AG09309 (cell line): ENCODE data around the gene TSPAN6.

Source experiments
- DNase-seq: peaks from one replicate; pipeline ENCODE4 v3.0.0-alpha.2; 2010; ENCODE audit warnings: low read depth
- H3K4me3 ChIP-seq: 2 replicates; pipeline ENCODE4 v1.5.1; 2011; ENCODE audit warnings: mild to moderate bottlenecking, low read depth, low read length, moderate library complexity; ENCODE audit not compliant: control insufficient read depth
- TF ChIP-seq, protein P1 (sequence below): IDR thresholded peaks from 2 replicates; pipeline ENCODE4 v1.5.1; 2011; ENCODE audit warnings: mild to moderate bottlenecking, low read depth, low read length, inconsistent platforms; ENCODE audit not compliant: insufficient read depth, control insufficient read depth; ENCODE audit errors: missing control alignments

Gene TSPAN6

DNA sequence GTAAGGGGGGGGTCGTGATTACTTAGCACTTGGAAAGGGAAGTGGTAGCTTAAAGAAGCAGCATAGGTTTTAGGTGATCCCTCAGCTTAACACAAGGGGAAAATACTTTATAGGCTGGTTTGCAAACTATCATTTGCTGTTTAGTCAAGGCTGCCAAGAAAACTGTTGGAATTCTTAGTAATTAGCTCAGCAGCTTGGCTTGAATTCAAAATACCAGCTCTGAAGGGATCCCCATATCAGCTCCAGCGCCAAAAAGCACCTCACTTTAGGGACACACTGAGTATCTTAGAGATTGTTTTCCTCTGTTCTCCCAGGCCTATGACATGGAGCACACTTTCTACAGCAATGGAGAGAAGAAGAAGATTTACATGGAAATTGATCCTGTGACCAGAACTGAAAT is 43.0 kb downstream of the TSPAN6 start:
- no peak for DNase-seq
- no peak overlapping the region for H3K4me3 ChIP-seq
- TF ChIP-seq, protein P1, sequence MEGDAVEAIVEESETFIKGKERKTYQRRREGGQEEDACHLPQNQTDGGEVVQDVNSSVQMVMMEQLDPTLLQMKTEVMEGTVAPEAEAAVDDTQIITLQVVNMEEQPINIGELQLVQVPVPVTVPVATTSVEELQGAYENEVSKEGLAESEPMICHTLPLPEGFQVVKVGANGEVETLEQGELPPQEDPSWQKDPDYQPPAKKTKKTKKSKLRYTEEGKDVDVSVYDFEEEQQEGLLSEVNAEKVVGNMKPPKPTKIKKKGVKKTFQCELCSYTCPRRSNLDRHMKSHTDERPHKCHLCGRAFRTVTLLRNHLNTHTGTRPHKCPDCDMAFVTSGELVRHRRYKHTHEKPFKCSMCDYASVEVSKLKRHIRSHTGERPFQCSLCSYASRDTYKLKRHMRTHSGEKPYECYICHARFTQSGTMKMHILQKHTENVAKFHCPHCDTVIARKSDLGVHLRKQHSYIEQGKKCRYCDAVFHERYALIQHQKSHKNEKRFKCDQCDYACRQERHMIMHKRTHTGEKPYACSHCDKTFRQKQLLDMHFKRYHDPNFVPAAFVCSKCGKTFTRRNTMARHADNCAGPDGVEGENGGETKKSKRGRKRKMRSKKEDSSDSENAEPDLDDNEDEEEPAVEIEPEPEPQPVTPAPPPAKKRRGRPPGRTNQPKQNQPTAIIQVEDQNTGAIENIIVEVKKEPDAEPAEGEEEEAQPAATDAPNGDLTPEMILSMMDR, result no peak

DNA sequence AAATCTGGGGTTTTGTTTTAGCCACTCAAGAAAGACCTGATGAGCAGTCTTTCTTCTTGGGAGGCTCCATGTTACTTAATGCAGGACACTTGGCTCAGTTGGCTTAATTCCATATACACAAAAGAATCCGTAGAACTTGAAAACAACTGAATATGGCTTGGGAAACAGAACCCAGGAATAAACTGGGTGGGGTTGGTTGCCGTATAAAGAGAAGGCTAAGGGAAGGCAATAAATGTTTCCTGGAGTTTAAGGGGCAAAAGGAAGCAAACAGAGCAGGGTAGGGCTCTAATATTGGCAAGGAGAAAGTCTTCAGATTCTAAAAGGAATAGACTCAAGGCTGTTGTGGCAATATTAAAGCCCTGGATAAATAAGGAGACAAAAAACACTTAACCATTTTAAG is 43.5 kb downstream of the TSPAN6 start:
- no peak overlapping the region for H3K4me3 ChIP-seq
- DNase-seq, result no peak
- TF ChIP-seq, protein P1, result no peak

DNA sequence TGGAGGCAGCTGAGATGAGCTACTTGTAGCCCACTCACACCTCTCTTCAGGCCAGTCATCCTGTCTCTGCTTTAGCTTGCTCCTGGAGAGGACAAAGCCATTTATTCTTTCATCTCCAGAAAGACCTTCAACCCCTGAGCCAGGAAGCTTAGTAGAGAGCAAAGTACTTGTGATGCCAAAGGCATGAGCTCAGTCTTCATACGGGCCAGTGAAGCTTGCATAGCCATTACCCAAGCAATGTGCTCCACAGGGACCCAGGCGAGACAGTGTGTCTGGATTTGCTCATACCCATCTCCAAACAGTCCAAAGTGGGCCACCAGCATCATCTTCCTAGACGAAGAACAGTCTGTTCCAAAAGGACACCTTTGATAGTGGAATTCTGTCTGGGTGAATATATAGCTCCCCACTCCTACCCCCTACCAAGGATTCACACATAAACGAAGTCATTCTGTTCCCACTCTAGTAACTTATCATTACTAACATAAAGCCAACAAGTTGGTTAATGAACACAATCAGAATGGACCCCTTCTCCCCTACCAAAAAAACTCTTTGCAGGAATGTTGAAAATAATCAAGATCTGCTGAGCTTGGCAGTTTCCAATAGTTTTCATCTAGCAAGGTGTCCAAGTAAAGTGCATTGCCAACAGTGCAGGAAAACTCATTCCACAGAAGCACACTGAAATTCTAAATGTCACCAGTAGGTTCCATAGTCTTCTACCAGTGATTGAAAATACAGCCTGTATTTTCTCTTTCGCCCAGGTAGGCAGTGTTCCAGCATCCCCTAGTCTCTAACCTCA is 45.2 kb downstream of the TSPAN6 start:
- no peak for DNase-seq
- TF ChIP-seq, protein P1, result no peak
- H3K4me3 ChIP-seq, result no peak overlapping the region

DNA sequence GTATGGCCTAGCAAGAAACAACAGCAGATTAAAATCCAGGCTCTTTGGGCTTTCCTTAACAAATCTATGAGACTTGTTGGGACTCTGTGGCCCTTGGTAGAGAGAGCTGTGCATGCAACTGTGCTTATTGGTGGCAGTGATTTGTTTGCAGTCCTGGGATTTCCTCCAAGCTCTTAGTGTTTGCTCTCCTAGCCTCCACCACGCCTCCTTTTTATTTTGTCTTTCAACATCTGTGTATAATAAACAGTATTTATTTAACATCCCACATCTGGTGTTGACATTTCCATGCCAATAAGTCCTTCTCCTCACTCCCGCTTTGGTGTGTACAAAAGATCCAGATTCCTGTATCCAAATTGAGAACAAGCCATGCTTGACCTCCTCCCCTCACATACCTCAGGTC is 48.7 kb downstream of the TSPAN6 start:
- TF ChIP-seq, protein P1, result no peak
- DNase-seq, result no peak
- H3K4me3 ChIP-seq, result no peak overlapping the region

DNA sequence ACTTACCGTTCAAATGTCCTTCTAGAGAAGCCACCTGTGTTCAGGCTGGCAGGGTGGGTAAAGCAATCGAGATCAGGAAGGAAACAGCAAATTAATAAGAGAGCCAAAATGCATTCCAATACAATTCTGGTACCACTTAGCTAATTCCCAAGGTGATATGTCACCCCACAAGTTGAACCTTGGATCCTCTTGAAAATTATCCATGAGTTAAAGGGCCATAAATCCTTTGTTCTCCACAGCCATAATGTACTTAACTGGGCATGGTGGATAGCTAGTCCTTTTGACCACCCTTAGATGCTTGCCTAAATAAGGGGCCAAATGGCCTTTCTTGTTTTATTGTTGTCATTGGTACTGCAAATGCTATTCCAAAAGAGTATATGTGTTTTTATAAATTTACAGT is 49.9 kb downstream of the TSPAN6 start:
- TF ChIP-seq, protein P1, result no peak
- no peak for DNase-seq
- H3K4me3 ChIP-seq, result no peak overlapping the region

DNA sequence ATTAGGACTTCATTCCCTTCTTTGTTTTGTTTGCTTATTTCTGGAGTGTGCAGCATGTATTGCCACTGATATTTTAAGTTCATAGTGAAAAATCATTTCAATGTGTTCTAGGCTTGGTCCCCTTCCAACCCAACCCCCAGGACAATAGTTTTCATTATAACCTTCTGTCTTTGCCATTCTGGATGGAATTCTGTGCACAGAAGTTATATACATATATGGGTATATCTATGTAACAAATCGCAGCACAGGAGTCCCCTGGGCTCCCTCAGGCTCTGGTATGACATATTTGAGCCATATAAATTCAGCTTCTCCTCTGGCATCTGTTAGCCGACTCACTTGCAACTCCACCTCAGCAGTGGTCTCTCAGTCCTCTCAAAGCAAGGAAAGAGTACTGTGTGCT is 52.0 kb downstream of the TSPAN6 start, which contains the start of gene TNMD:
Gene TNMD, plus strand, starts transcription at position 326 of the 400 bp plus-strand sequence. CDS start 83 bp downstream, outside the sequence.
- DNase-seq, result no peak
- H3K4me3 ChIP-seq, result no peak within 1 kb of the TSS
- TF ChIP-seq, protein P1, result no peak
